Lower leg skin (tissue), 4 donors: Measurements from ENCODE around the gene ECE2. TPM values are rescaled to one million over a fixed set of nuclear protein-coding genes. Genes with fewer than 3 reads are reported as not detected.

ENCODE experiments used
- DNase-seq, 2 donors: peaks; one replicate each; pipeline ENCODE4 v3.0.0-alpha.2; 2019; ENCODE audit warnings: low spot score in 2 of 2
- H3K4me3 ChIP-seq: fragments of 200-600 bp; sonication (generic); 2 replicates; pipeline ENCODE4 v1.5.1; 2017; ENCODE audit warnings: mild to moderate bottlenecking, low read depth; ENCODE audit not compliant: poor library complexity, severe bottlenecking
- CTCF ChIP-seq, 3 donors: fragments of 450-650 bp; IDR thresholded peaks; one replicate each; pipeline ENCODE4 v1.5.1; 2016; ENCODE audit warnings: antibody characterized with exemption in 3 of 3, mild to moderate bottlenecking in 3 of 3, moderate library complexity in 2 of 3
- POLR2A ChIP-seq, 2 donors: fragments of 450-650 bp; IDR thresholded peaks; one replicate each; pipeline ENCODE4 v1.6.1; 2016 to 2017; ENCODE audit warnings: antibody characterized with exemption in 2 of 2, mild to moderate bottlenecking in 1 of 2, moderate library complexity in 1 of 2
- WGBS, 2 donors: methylation state at CpG; one replicate each; pipeline ENCODE4 v1.1.5; 2018; 5-methylcytosine and 5-hydroxymethylcytosine counted together
- intact Hi-C: fragments of 100-400 bp; cut with DNase I; formaldehyde crosslinking; loops from one replicate; pipeline ENCODE4 v1.15.0; 2023; ENCODE audit warnings: low total_unique reads
- total RNA-seq, 4 donors: library from RNA; depleted of rRNA; stranded (reverse); fragments of >200 nt; gene quantifications; one replicate each; pipeline ENCODE4 v1.1.0, GENCODE V29; 2016

Gene ECE2
- total RNA-seq, 4 donors from 2014 or later: not detected

GRCh38 chr3:184290331-184290730 is 14.5 kb downstream of the ECE2 start:
- TF ChIP-seq POLR2A (IDR thresholded peaks at IDR 0.05) (no peak), CTCF (IDR thresholded peaks at IDR 0.05) (no peak)
- no peak overlapping the region for H3K4me3 ChIP-seq
- WGBS, 2 donors: 88 to 89% methylated on average over 10 of the region's 10 CpGs
- intact Hi-C loops: no loop called here
- no peak for DNase-seq

- TF ChIP-seq POLR2A (IDR thresholded peaks at IDR 0.05) (no peak), CTCF (IDR thresholded peaks at IDR 0.05) (no peak)
- DNase-seq: no peak
- 92% methylated on average over 22 of the region's 22 CpGs for WGBS, 2 donors
- no peak overlapping the region for H3K4me3 ChIP-seq
- intact Hi-C loops: no loop called here
These were observed 15.4 kb downstream of the ECE2 start for GRCh38 chr3:184291044-184291737.

GRCh38 chr3:184291738-184292445 is 16.1 kb downstream of the ECE2 start:
- 93 to 95% methylated on average over 15 to 21 of the region's 21 CpGs for WGBS, 2 donors
- no peak for TF ChIP-seq CTCF (IDR thresholded peaks at IDR 0.05)
- TF ChIP-seq POLR2A (IDR thresholded peaks at IDR 0.05): no peak
- no peak overlapping the region for H3K4me3 ChIP-seq
- DNase-seq: no peak
- intact Hi-C loops: no loop called here

- H3K4me3 ChIP-seq: no peak overlapping the region
- TF ChIP-seq CTCF (IDR thresholded peaks at IDR 0.05): no peak
- TF ChIP-seq POLR2A (IDR thresholded peaks at IDR 0.05): no peak
- DNase-seq: no peak
- 67 to 70% methylated on average over 3 of the region's 3 CpGs for WGBS, 2 donors
- intact Hi-C loops: no loop called here
These were observed 19.9 kb downstream of the ECE2 start for GRCh38 chr3:184295771-184296170.

GRCh38 chr3:184296616-184297015 is 20.8 kb downstream of the ECE2 start:
- intact Hi-C loops: no loop called here
- WGBS, 2 donors: 75 to 81% methylated on average over 7 of the region's 7 CpGs
- TF ChIP-seq POLR2A (IDR thresholded peaks at IDR 0.05): no peak
- TF ChIP-seq CTCF (IDR thresholded peaks at IDR 0.05): no peak

More at GRCh38 chr3:184296616-184297015, 20.8 kb downstream of the ECE2 start:
- H3K4me3 ChIP-seq: no peak overlapping the region
- DNase-seq: no peak
